HG03575 (cell line): ENCODE measurements around the gene PPEF2.
"Not testable (repeated sequence)": the region's sequence is repeated elsewhere in the genome, so short reads cannot be mapped to it uniquely, and the experiment has no call there.

Experiments used
- ATAC-seq: cut with Tn5 transposase; IDR thresholded peaks from one replicate; pipeline ENCODE4 v1.9.1; 2021; ENCODE audit not compliant: unreplicated experiment, insufficient number of reproducible peaks, low FRiP score; ENCODE audit errors: extremely low read depth

Gene PPEF2

GRCh38 chr4:75907966-75908365 is 5.7 kb upstream of the PPEF2 start:
- ATAC-seq: no peak

- no peak for ATAC-seq
Measured at GRCh38 chr4:75904076-75904475, 1.8 kb upstream of the PPEF2 start.

DNA sequence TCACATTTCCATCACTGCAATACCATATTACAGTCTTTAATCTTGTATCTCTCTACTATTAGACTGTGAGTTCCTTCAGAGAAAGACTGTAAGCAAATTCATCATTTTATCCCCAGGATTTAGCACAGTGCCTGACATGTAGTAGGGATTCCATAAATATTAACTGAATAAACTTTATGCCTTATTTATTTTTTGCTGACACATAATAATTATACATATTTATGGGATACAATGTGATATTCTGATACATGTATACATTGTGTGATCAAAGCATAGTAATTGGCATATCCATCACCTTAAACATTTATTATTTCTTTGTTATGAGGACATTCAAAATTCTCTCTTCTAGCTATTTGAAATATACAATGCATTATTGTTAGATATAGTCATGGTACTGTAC is 3.7 kb downstream of the PPEF2 start:
- no peak for ATAC-seq

- ATAC-seq: no peak
Measured at GRCh38 chr4:75895744-75896314, 6.4 kb downstream of the PPEF2 start.

GRCh38 chr4:75892508-75892907 is 9.7 kb downstream of the PPEF2 start:
- ATAC-seq: no peak

GRCh38 chr4:75891611-75892010 is 10.6 kb downstream of the PPEF2 start:
- ATAC-seq: no peak

GRCh38 chr4:75889537-75890199 is 12.6 kb downstream of the PPEF2 start:
- no peak for ATAC-seq

- no peak for ATAC-seq
Measured at GRCh38 chr4:75886104-75886503, 16.1 kb downstream of the PPEF2 start.

DNA sequence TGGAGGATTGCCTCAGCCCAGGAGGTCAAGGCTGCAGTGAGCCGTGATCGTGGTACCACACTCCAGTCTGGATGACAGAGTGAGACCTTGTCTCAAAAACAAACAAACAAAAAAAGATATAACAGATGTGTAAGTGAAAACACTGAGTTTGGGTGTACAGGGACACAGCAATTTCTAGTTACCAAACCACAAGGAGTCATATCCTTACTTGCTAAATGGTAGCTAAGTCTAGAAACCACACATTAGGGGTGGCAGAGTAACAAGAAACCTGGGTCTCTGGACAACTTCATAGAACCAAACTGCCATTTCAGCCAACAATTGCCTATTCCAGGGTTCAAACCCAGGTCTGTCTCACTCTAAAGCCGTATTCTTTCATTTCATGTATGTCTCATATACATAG is 20.8 kb downstream of the PPEF2 start:
- ATAC-seq: no peak

- no peak for ATAC-seq
Measured at GRCh38 chr4:75880278-75880677, 22.0 kb downstream of the PPEF2 start.

DNA sequence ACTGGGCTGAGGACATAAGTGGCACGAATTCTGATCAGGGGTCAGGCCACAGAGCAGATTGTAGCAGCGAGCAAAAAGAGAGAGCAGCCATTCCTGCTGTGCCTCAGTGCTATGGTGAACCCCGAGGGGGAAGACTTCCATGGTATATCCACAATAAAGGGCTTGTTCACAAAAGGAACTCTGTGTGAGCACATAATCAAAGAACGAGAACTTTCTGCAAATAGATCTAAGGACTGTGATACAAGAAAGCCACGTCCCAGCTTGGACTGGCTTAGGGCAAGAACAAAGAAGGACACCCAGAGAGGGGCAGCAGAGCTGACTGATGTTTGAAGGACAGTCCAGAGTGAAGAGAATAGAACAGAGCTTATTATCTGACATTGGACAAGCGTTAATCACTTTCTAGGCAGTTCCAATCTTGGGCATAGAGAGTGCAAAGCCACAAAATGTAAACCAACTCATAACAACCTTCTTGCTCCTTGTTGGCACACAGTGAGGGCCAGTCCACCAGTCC is 24.0 kb downstream of the PPEF2 start:
- no peak for ATAC-seq

DNA sequence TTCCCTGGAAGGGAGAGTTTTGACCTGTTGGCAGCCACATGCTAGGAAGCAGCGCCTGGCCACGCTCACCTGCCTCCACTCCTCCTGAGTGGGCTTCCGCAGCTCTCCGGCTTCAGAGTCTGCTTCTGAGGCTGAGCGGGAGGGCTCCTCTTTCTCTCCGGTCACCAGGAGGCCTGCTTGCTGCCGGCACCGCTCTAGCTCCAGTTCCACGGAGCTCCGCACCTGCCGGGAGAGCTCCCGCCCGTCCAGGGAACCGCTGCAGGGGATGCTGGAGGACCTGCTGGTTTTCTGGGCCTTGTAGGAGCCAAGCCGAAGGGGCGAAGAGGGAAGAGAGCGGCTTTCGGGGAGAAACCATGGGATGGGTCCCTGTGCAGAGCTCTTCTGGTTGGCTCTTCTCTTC is 26.0 kb downstream of the PPEF2 start:
- ATAC-seq: no peak

DNA sequence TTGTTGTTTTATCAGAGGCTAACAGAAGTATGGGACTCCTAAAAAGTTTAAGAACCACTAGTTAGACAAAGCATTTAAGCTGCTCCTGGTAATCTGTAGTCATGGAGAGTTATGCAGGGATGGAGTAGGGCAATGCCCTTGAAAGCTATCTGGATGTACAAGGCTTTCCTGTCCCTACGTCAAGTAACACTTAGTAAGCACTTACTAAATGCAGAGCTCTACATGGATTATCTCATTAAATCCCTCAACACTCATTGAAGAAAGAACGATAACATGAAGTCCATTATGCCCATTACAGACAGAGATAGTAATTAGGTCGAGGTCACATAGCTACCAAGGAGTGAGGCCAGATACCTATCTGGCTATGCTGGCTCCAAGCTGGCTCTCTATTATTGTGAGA is 33.2 kb downstream of the PPEF2 start:
- ATAC-seq: no peak

GRCh38 chr4:75867130-75867529 is 35.1 kb downstream of the PPEF2 start:
- ATAC-seq: no peak

GRCh38 chr4:75860606-75861005 is 41.6 kb downstream of the PPEF2 start:
- no peak for ATAC-seq

DNA sequence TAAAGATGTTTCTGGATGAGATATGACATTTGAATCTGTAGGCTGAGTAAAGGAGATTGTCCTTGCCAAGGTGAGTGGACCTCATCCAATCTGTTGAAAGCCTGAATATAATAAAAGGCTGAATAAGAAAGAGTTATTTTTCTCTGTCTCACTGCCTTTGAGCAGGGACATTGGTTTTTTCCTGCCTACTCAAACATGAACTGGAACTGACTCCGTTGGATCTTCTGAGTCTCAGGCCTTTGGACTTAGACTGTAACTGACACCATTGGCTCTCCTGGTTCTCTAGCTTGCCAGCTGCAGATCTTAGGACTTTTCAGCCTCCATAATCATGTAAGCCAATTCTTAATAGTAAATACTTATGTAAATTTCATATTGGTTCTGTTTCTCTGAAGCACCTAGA is 43.5 kb downstream of the PPEF2 start:
- ATAC-seq: no peak

DNA sequence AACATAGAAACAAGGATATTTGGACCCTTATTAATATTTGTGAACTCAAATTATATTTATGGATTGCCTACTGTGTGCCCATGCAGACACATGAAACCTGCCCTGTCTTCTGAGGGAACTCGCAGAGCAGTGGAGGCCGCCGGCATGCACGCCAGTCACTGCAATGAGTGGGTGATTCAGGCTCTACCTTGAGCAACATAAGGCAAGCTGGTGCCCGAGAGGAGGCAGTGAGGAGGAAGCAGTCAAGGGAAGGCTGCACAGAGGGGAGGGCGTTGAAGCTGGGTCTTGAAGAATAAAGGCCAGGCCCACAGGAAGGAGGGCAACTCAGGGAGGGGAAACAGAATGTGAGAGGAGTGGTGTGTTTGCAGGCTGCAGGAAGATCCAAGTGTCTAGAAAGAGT is 52.8 kb downstream of the PPEF2 start:
- no peak for ATAC-seq

DNA sequence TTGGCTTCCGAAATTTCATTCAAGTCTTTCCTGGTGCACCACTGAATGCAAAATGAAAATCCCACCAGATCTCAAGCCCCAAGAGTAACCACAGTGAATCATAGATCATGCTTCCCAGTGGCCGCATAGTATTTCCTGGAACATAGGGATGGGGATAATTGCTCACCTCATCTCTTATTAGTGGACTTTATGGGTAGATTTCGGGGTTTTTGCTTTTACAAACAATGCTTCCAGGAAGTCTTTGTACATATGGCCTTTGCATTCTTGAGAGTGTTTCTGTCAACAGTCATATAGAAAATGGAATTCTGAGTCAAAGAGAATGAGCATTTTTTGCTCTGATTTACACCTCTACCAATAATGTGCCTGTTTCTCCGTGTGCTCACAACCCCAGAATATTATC is 53.4 kb downstream of the PPEF2 start:
- ATAC-seq: no peak

- not testable (repeated sequence) for ATAC-seq
Measured at GRCh38 chr4:75848171-75848760, 54.0 kb downstream of the PPEF2 start.

DNA sequence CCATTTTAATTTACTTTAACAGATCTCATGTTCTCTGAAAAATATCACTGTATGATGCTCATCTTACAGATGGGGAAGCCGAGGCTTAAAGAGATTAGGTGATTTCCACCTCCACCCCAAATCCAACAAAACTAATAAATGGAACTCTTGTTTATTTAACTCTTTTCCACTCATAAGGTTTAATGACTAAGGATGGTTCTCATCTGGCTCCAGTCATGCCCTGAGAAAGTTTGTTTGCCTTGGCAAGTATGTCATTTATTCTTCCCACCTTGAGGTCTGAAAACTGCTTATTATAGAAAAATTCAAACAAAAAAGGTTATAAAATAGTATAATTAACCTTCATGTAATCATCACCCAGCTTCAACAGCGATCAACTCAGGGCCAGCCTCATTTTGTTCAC is 56.3 kb downstream of the PPEF2 start:
- ATAC-seq: no peak
